ENCODE data around the gene GRK4.
"Not testable (repeated sequence)": the region's sequence is repeated elsewhere in the genome, so short reads cannot be mapped to it uniquely, and the experiment has no call there.

GRK4 gene

GRCh38 chr4:2942532-2943363, 20.6 kb upstream of the GRK4 start:
- DNase-seq: no peak

GRCh38 chr4:2943364-2944090, 19.8 kb upstream of the GRK4 start:
- DNase-seq: no peak

- no peak for DNase-seq
Observed at GRCh38 chr4:2944091-2944482, 19.3 kb upstream of the GRK4 start.

GRCh38 chr4:2944586-2945526, 18.5 kb upstream of the GRK4 start:
- DNase-seq: no peak

- not testable (repeated sequence) for DNase-seq
Observed at GRCh38 chr4:2945619-2946604, 17.5 kb upstream of the GRK4 start.

GRCh38 chr4:2946812-2947600, 16.4 kb upstream of the GRK4 start:
- DNase-seq: no peak

GRCh38 chr4:2947926-2948325, 15.4 kb upstream of the GRK4 start:
- no peak for DNase-seq

GRCh38 chr4:2948895-2949781, 14.2 kb upstream of the GRK4 start:
- peak; percentile 19 for DNase-seq

- DNase-seq: no peak
Observed at GRCh38 chr4:2949782-2950125, 13.6 kb upstream of the GRK4 start.

- no peak for DNase-seq
Observed at GRCh38 chr4:2950221-2950989, 13.0 kb upstream of the GRK4 start.

- DNase-seq: no peak
Observed at GRCh38 chr4:2953496-2953895, 9.9 kb upstream of the GRK4 start.

GRCh38 chr4:2954358-2955185, 8.8 kb upstream of the GRK4 start:
- DNase-seq: no peak

- DNase-seq: not testable (repeated sequence)
Observed at GRCh38 chr4:2955186-2956044, 8.0 kb upstream of the GRK4 start.

- DNase-seq: no peak
Observed at GRCh38 chr4:2958446-2958845, 4.9 kb upstream of the GRK4 start.

- DNase-seq: not testable (repeated sequence)
Observed at GRCh38 chr4:2960450-2960849, 2.9 kb upstream of the GRK4 start.

- peak; percentile 56 for DNase-seq
Observed at GRCh38 chr4:2961421-2961810, 2.0 kb upstream of the GRK4 start.

GRCh38 chr4:2961811-2962441, 1.4 kb upstream of the GRK4 start:
- DNase-seq: peak; percentile 77

Measured in OCI-M1 (cell line).